Vagina (tissue), 2 donors: Measurements from ENCODE around the gene ARL2.
A peak's percentile ranks its signal among the peaks of the same experiment; 100 is the strongest.

Experiments used
- CTCF ChIP-seq, 3 experiments: fragments of 450-650 bp in 2 of 3; fragments of 200-600 bp in 1 of 3; sonication (generic) in 1 of 3; IDR thresholded peaks; one replicate each; pipeline ENCODE4 v1.5.1; 2017 to 2019; ENCODE audit warnings: antibody characterized with exemption in 3 of 3, mild to moderate bottlenecking in 2 of 3, moderate library complexity in 2 of 3
- POLR2A ChIP-seq, 2 donors: fragments of 450-650 bp; IDR thresholded peaks; one replicate each; pipeline ENCODE4 v1.6.1; 2017; ENCODE audit warnings: antibody characterized with exemption in 2 of 2, mild to moderate bottlenecking in 2 of 2, moderate library complexity in 2 of 2
- POLR2AphosphoS5 ChIP-seq, 2 donors: sonication (generic); formaldehyde crosslinking; IDR thresholded peaks; one replicate each; pipeline ENCODE4 v1.9.0; 2017; ENCODE audit warnings: antibody characterized with exemption in 2 of 2, mild to moderate bottlenecking in 2 of 2, low read depth in 1 of 2; ENCODE audit not compliant: insufficient read depth in 1 of 2

DNA sequence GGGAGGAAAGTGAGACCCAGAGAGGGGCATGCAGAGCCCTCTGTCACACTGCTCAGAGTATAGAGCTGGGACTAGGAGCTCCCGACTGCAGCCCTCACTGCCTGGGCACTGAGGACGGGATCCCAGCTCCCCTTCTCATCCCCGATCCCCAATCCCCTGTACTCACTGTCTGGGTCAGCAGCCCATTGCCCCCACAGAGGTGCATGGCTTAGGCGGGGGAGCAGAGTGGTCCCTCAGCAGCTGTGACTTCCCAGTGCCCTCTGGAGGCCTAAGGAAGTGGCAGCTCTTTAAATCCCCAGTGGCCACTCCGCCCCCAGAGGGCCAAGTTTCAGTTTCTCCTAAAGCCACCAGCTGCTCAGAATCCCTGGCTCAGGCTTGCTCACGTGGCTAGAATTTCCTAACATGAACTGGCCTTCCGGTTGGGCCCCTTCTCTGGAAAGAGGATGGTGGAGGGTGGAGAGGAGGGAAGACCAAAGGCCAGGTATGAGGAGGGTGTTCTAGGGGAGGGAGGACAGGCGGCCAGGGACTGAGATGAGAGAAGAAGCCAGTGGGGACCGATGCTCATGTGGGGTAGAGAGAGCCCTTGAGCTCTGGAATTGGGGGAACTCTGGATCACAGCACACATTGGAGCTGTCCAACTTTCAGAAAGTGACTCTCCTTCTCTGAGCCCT is 17.1 kb upstream of the ARL2 start, which contains the start of gene BATF2:
- TF ChIP-seq CTCF (IDR thresholded peaks at IDR 0.05) (no peak), POLR2A (IDR thresholded peaks at IDR 0.05) (no peak), POLR2AphosphoS5 (IDR thresholded peaks at IDR 0.05; ENCODE audit: insufficient read depth in 1 of 2, low read depth in 1 of 2) (peak; percentile 17 to 65)
